Measurements from ENCODE around the gene THADA. TPM values are rescaled to one million over a fixed set of nuclear protein-coding genes. Genes with fewer than 3 reads are reported as not detected.

The THADA gene
- total RNA-seq, 3 donors from 2014 or later = 50.3 to 60.4 (median 57.0) TPM

DNA sequence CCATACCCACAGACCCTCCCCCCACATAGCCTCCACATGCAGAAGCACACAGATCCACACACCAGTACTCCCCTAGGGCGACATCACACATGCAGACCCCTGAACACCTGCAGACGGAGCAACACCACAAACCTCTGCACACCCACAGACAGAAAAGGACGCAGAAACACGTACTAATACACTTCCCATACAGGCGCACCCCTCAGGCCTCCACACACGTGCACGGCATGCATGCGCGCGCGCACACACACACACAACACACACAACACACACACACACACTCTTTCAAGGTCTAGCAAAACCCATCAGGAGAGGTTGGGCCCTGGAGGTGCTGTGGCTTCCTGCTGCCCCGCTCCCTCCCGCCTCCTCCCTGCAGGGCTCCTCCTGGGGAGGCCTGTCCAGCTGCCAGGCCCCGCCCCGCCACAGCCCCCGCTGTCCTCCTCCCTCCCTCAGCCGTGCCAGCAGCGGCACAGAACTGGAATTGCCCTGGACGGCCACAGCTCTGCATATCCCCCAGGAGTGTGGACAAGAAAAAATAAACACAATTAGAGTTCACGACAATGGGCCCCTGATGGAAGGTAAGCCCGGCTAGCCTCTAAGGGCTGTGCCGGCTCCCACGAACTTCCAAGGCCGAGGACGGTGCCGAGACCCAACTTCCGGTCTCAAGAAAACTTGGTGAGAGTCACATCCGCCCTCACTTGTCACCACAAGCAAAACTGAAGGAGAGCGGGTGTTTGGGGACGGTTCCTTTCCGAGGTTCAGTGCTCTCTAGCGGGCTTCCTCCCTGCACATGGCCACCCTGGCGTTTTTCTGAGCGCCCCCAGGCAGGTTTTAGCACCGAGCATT lies 376.2 kb downstream of the THADA start:
- ATAC-seq (peak; percentile 56 to 67), DNase-seq (peak; percentile 53)
- H3K4me3 Mint-ChIP-seq = peak overlapping the region; percentile 91
- peaks cover 61% of the 10 kb centered on the region for H3K4me1 Mint-ChIP-seq (ENCODE audit: low read depth)
- no peaks in the 10 kb centered on the region for H3K27me3 Mint-ChIP-seq (ENCODE audit: low read depth)
- H3K36me3 Mint-ChIP-seq (ENCODE audit: insufficient read depth) = peaks cover 11% of the 10 kb centered on the region
- no peaks in the 10 kb centered on the region for H3K9me3 Mint-ChIP-seq

GRCh38 chr2:43218702-43219382 lies 377.0 kb downstream of the THADA start:
- DNase-seq (peak; percentile 66), ATAC-seq (peak; percentile 9 to 18)
- Mint-ChIP-seq H3K36me3 (ENCODE audit: insufficient read depth) (peaks cover 8% of the 10 kb centered on the region), H3K9me3 (no peaks in the 10 kb centered on the region), H3K4me3 (peak overlapping the region; percentile 91), H3K27me3 (ENCODE audit: low read depth) (no peaks in the 10 kb centered on the region), H3K4me1 (ENCODE audit: low read depth) (peaks cover 61% of the 10 kb centered on the region)

DNA sequence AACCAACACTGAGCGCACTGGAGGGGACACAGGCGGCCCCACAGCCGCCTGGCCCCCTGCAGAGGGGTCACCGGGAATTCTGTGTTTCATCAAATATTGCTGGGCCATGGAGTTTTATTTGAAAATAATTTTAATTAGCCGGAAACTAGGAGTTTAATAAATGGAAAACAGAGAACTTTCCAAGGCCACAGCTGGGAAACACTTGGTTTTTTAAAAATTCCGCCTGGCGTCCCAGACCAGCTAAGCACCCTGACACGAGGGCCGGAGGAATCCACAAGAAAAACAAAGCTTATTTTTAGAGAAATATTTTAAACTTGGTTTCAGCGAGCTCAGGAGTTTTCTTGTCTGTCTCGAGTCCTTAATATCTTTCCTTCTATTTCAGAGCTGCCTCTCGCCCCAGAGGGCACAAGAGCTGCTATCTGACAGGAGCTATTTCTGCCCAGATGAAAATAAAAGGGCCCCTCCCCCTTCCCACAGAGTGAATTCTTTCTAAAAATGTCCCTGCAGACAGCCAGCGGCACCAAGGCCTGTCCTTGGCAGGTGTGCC lies 377.6 kb downstream of the THADA start:
- H3K4me3 Mint-ChIP-seq = no peak overlapping the region

GRCh38 chr2:43217228-43218154 lies 378.3 kb downstream of the THADA start:
- H3K27me3 Mint-ChIP-seq (ENCODE audit: low read depth) = no peaks in the 10 kb centered on the region
- ATAC-seq = no peak
- no peaks in the 10 kb centered on the region for H3K9me3 Mint-ChIP-seq
- DNase-seq = no peak
- no peak overlapping the region for H3K4me3 Mint-ChIP-seq
- H3K36me3 Mint-ChIP-seq (ENCODE audit: insufficient read depth) = peaks cover 2% of the 10 kb centered on the region
- H3K4me1 Mint-ChIP-seq (ENCODE audit: low read depth) = peaks cover 59% of the 10 kb centered on the region

More for the DNA sequence above, 377.6 kb downstream of the THADA start:
- ATAC-seq (peak in 1 of 2 donors; percentile 2), DNase-seq (no peak)
- peaks cover 3% of the 10 kb centered on the region for H3K36me3 Mint-ChIP-seq (ENCODE audit: insufficient read depth)
- peaks cover 57% of the 10 kb centered on the region for H3K4me1 Mint-ChIP-seq (ENCODE audit: low read depth)
- no peaks in the 10 kb centered on the region for H3K27me3 Mint-ChIP-seq (ENCODE audit: low read depth)
- H3K9me3 Mint-ChIP-seq = no peaks in the 10 kb centered on the region

- Mint-ChIP-seq H3K9me3 (no peaks in the 10 kb centered on the region), H3K4me3 (no peak overlapping the region), H3K36me3 (ENCODE audit: insufficient read depth) (peaks cover 2% of the 10 kb centered on the region), H3K4me1 (ENCODE audit: low read depth) (peaks cover 55% of the 10 kb centered on the region), H3K27me3 (ENCODE audit: low read depth) (no peaks in the 10 kb centered on the region)
- DNase-seq (no peak), ATAC-seq (no peak)
These were observed 379.2 kb downstream of the THADA start for GRCh38 chr2:43216629-43217028.

DNA sequence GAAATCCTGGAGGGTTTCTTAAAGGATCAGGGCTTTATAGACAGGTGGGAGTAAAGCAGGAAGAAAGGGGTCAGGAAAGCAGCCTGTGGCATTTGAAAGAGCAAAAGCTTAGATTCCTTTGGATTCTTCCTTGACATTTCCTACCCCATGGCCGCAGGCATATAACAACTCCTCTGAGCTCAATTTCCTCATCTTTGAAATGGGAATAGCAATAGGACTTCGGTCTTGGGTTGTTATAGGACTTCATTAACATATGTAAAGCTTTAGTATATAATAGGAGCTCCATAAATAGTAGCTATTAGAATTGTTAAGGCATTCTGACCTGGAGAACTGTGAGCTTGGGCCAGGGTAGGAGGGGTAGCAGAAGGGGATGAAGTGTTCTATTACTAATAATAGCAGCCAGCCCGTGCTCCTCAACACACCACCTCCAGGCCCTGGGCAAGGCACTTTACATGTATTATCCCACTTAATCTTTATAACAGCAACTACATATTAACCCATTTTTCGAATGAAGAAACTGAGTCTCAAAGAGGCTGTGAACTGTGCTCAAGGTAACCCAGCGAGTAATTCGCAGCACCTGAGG lies 380.1 kb downstream of the THADA start:
- H3K36me3 Mint-ChIP-seq (ENCODE audit: insufficient read depth) = peaks cover 2% of the 10 kb centered on the region
- no peak for ATAC-seq
- no peak for DNase-seq
- no peak overlapping the region for H3K4me3 Mint-ChIP-seq
- H3K27me3 Mint-ChIP-seq (ENCODE audit: low read depth) = no peaks in the 10 kb centered on the region
- peaks cover 49% of the 10 kb centered on the region for H3K4me1 Mint-ChIP-seq (ENCODE audit: low read depth)
- no peaks in the 10 kb centered on the region for H3K9me3 Mint-ChIP-seq

DNA sequence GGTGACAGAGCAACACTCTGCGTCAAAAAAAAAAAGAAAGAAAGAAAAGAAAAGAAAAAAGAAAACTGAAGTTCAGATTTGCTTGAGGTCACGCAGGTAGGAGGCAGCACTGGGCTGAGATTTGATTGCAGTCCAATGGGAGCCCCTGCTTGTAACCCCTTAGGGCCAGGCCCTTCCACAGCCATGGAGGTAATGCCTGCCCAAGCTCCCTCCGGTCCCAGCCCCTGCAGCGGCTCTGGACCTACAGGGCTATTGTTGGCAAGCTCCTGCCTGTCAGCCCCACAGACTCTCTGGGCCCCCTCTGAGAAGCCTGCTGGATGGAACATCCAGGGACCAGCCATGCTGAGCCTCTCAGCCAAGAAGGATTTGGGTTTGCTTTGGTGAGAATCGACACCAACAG lies 381.6 kb downstream of the THADA start:
- DNase-seq (no peak), ATAC-seq (no peak)
- Mint-ChIP-seq H3K9me3 (no peaks in the 10 kb centered on the region), H3K36me3 (ENCODE audit: insufficient read depth) (peaks cover 2% of the 10 kb centered on the region), H3K4me3 (no peak overlapping the region), H3K4me1 (ENCODE audit: low read depth) (peaks cover 45% of the 10 kb centered on the region), H3K27me3 (ENCODE audit: low read depth) (no peaks in the 10 kb centered on the region)

GRCh38 chr2:43212931-43213330 lies 382.9 kb downstream of the THADA start:
- peaks cover 35% of the 10 kb centered on the region for H3K4me1 Mint-ChIP-seq (ENCODE audit: low read depth)
- DNase-seq (no peak), ATAC-seq (no peak)
- no peaks in the 10 kb centered on the region for H3K27me3 Mint-ChIP-seq (ENCODE audit: low read depth)
- H3K4me3 Mint-ChIP-seq = no peak overlapping the region
- no peaks in the 10 kb centered on the region for H3K9me3 Mint-ChIP-seq
- peaks cover 2% of the 10 kb centered on the region for H3K36me3 Mint-ChIP-seq (ENCODE audit: insufficient read depth)

DNA sequence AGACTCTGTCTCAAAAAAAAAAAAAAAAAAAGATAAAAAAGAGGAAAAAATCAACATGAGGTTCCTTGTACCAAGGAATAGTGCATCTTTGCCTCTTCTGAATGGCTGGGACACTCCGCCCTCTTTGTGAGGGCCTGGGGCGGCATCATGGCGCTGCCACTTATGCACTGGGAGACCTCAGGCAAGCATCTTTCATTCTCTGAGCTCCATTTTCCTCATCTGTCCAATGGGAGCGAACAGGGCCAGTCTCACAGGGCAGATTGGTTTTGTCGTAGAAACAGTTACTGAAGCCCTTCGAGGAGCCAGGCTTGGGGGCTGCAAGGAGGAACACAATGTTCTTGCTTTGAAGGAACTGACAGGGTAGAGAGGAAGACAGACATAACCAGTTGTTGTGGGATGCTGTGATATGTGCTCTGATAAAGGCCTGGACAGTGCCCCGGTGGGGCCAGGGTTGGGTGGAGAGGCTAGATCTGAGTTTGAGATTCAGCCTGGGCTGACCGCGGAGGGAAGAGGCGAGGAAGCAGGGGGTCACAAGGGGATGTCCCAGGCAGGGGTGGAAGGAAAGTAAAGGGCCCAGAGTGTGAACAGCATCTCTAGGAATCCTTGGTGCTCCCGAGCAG lies 383.5 kb downstream of the THADA start:
- H3K4me3 Mint-ChIP-seq = no peak overlapping the region

GRCh38 chr2:43210467-43211303 lies 385.2 kb downstream of the THADA start:
- DNase-seq (peak; percentile 49), ATAC-seq (peak; percentile 59 to 75)
- Mint-ChIP-seq H3K9me3 (no peaks in the 10 kb centered on the region), H3K27me3 (ENCODE audit: low read depth) (no peaks in the 10 kb centered on the region), H3K36me3 (ENCODE audit: insufficient read depth) (peaks cover 2% of the 10 kb centered on the region), H3K4me1 (ENCODE audit: low read depth) (peaks cover 35% of the 10 kb centered on the region), H3K4me3 (no peak overlapping the region)

More for the DNA sequence above, 383.5 kb downstream of the THADA start:
- H3K27me3 Mint-ChIP-seq (ENCODE audit: low read depth) = no peaks in the 10 kb centered on the region
- H3K9me3 Mint-ChIP-seq = no peaks in the 10 kb centered on the region
- ATAC-seq = no peak
- peaks cover 2% of the 10 kb centered on the region for H3K36me3 Mint-ChIP-seq (ENCODE audit: insufficient read depth)
- peaks cover 35% of the 10 kb centered on the region for H3K4me1 Mint-ChIP-seq (ENCODE audit: low read depth)
- no peak for DNase-seq

GRCh38 chr2:43210125-43210466 lies 385.7 kb downstream of the THADA start:
- no peak for ATAC-seq
- peaks cover 35% of the 10 kb centered on the region for H3K4me1 Mint-ChIP-seq (ENCODE audit: low read depth)

GRCh38 chr2:43209204-43209717 lies 386.6 kb downstream of the THADA start:
- Mint-ChIP-seq H3K4me3 (no peak overlapping the region), H3K4me1 (ENCODE audit: low read depth) (peaks cover 35% of the 10 kb centered on the region), H3K9me3 (no peaks in the 10 kb centered on the region), H3K27me3 (ENCODE audit: low read depth) (no peaks in the 10 kb centered on the region), H3K36me3 (ENCODE audit: insufficient read depth) (peaks cover 2% of the 10 kb centered on the region)
- ATAC-seq (no peak), DNase-seq (no peak)

More at GRCh38 chr2:43210125-43210466, 385.7 kb downstream of the THADA start:
- no peak for DNase-seq
- no peak overlapping the region for H3K4me3 Mint-ChIP-seq
- H3K36me3 Mint-ChIP-seq (ENCODE audit: insufficient read depth) = peaks cover 2% of the 10 kb centered on the region
- no peaks in the 10 kb centered on the region for H3K27me3 Mint-ChIP-seq (ENCODE audit: low read depth)
- H3K9me3 Mint-ChIP-seq = no peaks in the 10 kb centered on the region

All from activated T-cell treated with anti-CD3 and anti-CD28 coated beads, Interleukin-2, amount 50 U/mL, for 4 hours (primary cell).